Measurements from ENCODE around the gene AQP5.

The AQP5 gene

GRCh38 chr12:49924628-49925246, 36.9 kb upstream of the AQP5 start:
- no peak for TF ChIP-seq CTCF (conservative IDR thresholded peaks at IDR 0.05; ENCODE audit: low read depth, low read length)
- no peak for DNase-seq (ENCODE audit: low read depth)
- no peak overlapping the region for H3K4me3 ChIP-seq (ENCODE audit: low read depth, low read length)

- TF ChIP-seq CTCF (conservative IDR thresholded peaks at IDR 0.05; ENCODE audit: low read depth, low read length), result no peak
- no peak overlapping the region for H3K4me3 ChIP-seq (ENCODE audit: low read depth, low read length)
- no peak for DNase-seq (ENCODE audit: low read depth)
Observed at GRCh38 chr12:49925433-49926204, 36.1 kb upstream of the AQP5 start.

GRCh38 chr12:49928471-49928870, 33.2 kb upstream of the AQP5 start:
- DNase-seq (ENCODE audit: low read depth), result no peak
- H3K4me3 ChIP-seq (ENCODE audit: low read depth, low read length), result no peak overlapping the region
- TF ChIP-seq CTCF (conservative IDR thresholded peaks at IDR 0.05; ENCODE audit: low read depth, low read length), result no peak

GRCh38 chr12:49929581-49929980, 32.1 kb upstream of the AQP5 start:
- H3K4me3 ChIP-seq (ENCODE audit: low read depth, low read length), result no peak overlapping the region
- no peak for DNase-seq (ENCODE audit: low read depth)
- no peak for TF ChIP-seq CTCF (conservative IDR thresholded peaks at IDR 0.05; ENCODE audit: low read depth, low read length)

- TF ChIP-seq CTCF (conservative IDR thresholded peaks at IDR 0.05; ENCODE audit: low read depth, low read length), result no peak
- DNase-seq (ENCODE audit: low read depth), result peak; percentile 80
- no peak overlapping the region for H3K4me3 ChIP-seq (ENCODE audit: low read depth, low read length)
Observed at GRCh38 chr12:49930515-49931288, 31.0 kb upstream of the AQP5 start.

- no peak for TF ChIP-seq CTCF (conservative IDR thresholded peaks at IDR 0.05; ENCODE audit: low read depth, low read length)
- no peak for DNase-seq (ENCODE audit: low read depth)
- H3K4me3 ChIP-seq (ENCODE audit: low read depth, low read length), result no peak overlapping the region
Observed at GRCh38 chr12:49932023-49932422, 29.6 kb upstream of the AQP5 start.
